ENCODE data around the gene EIF6. TPM values are rescaled to one million over a fixed set of nuclear protein-coding genes. Genes with fewer than 3 reads are reported as not detected.
A peak's percentile ranks its signal among the peaks of the same experiment; 100 is the strongest.

The EIF6 gene
- total and polyA plus RNA-seq, 2 of the 8 experiments (the other 6 are each of a cell fraction or from before 2014, with no cell fraction given), result 184 to 319 TPM

DNA sequence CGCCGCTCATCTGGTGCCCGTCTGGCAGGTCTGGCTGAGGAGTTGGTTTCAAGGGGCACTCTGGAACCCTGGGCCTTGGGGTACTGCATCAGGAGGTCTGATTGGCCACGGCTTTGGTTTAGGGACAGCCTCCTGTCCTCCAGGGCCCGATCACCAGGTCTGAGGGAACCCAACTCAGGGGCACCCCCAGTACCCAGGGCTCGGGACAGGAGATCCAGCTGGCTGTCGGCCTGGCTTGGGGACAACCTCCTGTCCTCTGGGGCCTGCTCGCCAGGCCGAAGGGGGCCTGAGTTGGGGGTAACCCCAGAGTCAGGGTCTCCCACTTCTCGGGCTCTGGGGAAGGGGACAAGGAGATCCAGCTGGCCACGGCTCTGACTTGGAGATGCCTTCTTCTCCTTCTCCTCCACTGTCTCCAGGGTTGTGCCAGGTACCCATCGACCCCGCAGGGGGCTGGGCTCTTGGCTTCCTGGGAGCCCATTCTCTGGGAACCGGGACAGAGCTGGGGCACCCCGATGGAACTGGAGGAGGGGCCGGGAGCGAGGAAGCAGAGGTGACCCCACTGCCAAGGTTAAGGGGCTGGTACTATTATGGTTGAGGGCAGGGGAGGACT lies 2.4 kb upstream of the EIF6 start:
- no peak overlapping the region for H2BK120ac ChIP-seq (replicated peaks; ENCODE audit: low read depth, low read length)
- no peaks in the 10 kb centered on the region for H3K27me3 ChIP-seq (replicated peaks in 1 of 4; ENCODE audit: control insufficient read depth in 3 of 4, extremely low read depth in 1 of 4, insufficient read depth in 3 of 4, low read length in 3 of 4)
- H3K4me3 ChIP-seq (ENCODE audit: extremely low read depth in 1 of 4, insufficient read depth in 2 of 4, low read depth in 3 of 4, low read length in 4 of 4), result no peak overlapping the region
- H3K27ac ChIP-seq (ENCODE audit: low read depth, low read length), result no peak overlapping the region
- no peak overlapping the region for H3K4me2 ChIP-seq (ENCODE audit: insufficient read depth in 1 of 2, low read depth in 2 of 2, low read length in 2 of 2)
- no peak overlapping the region for H2BK5ac ChIP-seq (ENCODE audit: low read depth, low read length)
- H3K4ac ChIP-seq (replicated peaks; ENCODE audit: insufficient read length, low read depth, low read length), result no peak overlapping the region
- no peak overlapping the region for H3K56ac ChIP-seq (replicated peaks; ENCODE audit: insufficient read length, low read depth, low read length)
- H3K36me3 ChIP-seq (ENCODE audit: control insufficient read depth in 2 of 4, insufficient read depth in 4 of 4, low read length in 3 of 4), result peaks cover 0 to 10% (median 3%) of the 10 kb centered on the region in 4 experiments; a peak in 4 of 8 replicates
- no peak overlapping the region for H4K91ac ChIP-seq (replicated peaks; ENCODE audit: insufficient read length, low read length)
- no peaks in the 10 kb centered on the region for H3K9me3 ChIP-seq (ENCODE audit: insufficient read depth in 2 of 2, low read depth in 1 of 2, low read length in 1 of 2)
- H2BK20ac ChIP-seq (ENCODE audit: low read length), result no peak overlapping the region
- H3K4me1 ChIP-seq (replicated peaks in 1 of 4; ENCODE audit: control insufficient read depth in 3 of 4, insufficient read depth in 4 of 4, low read length in 3 of 4), result peaks cover 3 to 8% (median 5%) of the 10 kb centered on the region in 4 experiments; a peak in 6 of 7 replicates
- H3K18ac ChIP-seq (ENCODE audit: extremely low read depth, low read length), result no peak overlapping the region
- no peak overlapping the region for H3K9ac ChIP-seq (replicated peaks in 1 of 4; ENCODE audit: extremely low read depth in 1 of 4, low read depth in 3 of 4, low read length in 3 of 4)
- peaks cover 8% of the 10 kb centered on the region for H3K23me2 ChIP-seq (ENCODE audit: low read depth, low read length)
- no peak overlapping the region for H3K14ac ChIP-seq (ENCODE audit: insufficient read length)
- H3K79me2 ChIP-seq (ENCODE audit: control insufficient read depth in 1 of 2, insufficient read depth in 2 of 2, low read length in 2 of 2), result peaks cover 9 to 22% of the 10 kb centered on the region in 2 experiments
- 89% methylated on average over 15 of the region's 17 CpGs; no CpG with 5 or more reads in 1 of the 2 experiments for WGBS, 2 experiments (ENCODE audit: extremely low coverage in 1 of 2, insufficient coverage in 1 of 2, insufficient read length in 1 of 2, insufficient replicate concordance in 2 of 2, low coverage in 1 of 2, low lambda C conversion rate in 2 of 2, missing lambda C conversion rate in 1 of 2)
- H2BK12ac ChIP-seq (ENCODE audit: low read depth, low read length), result no peak overlapping the region
- DNase-seq (ENCODE audit: low read depth in 1 of 2, low spot score in 2 of 2) (no peak), FAIRE-seq (no peak)
- peak overlapping the region; percentile 62 for H4K8ac ChIP-seq (ENCODE audit: extremely low read depth, insufficient read depth, low read length)
- no peak overlapping the region for H2BK15ac ChIP-seq (ENCODE audit: low read length)
- H4K5ac ChIP-seq (ENCODE audit: insufficient read length, low read depth, low read length), result no peak overlapping the region
- H2AK5ac ChIP-seq (ENCODE audit: low read depth, low read length), result no peak overlapping the region
- H2AFZ ChIP-seq (ENCODE audit: low read length), result no peak overlapping the region
- ChIA-PET POLR2A (ENCODE audit: partially characterized antibody) (interaction anchor here (1.6 to 5.7 kb wide), 2 partner anchors 8 to 11 kb away, joined by 3 to 39 read pairs; partner anchors contain the start of gene MMP24OS), CTCF (ENCODE audit: partially characterized antibody) (interaction anchor here (0.8 to 1.5 kb wide), 4 partner anchors 10 to 287 kb away, joined by 3 to 5 read pairs (median 3); no protein-coding TSS in a partner anchor)
- peaks cover 8% of the 10 kb centered on the region; the same call in 1 of the 2 replicates for H3K79me1 ChIP-seq (ENCODE audit: low read depth, low read length)
- TF ChIP-seq SIN3A (conservative IDR thresholded peaks at IDR 0.05 in 1 of 2, IDR thresholded peaks at IDR 0.05 in 1 of 2; ENCODE audit: low read depth in 1 of 2, low read length in 2 of 2) (no peak), SUZ12 (IDR thresholded peaks at IDR 0.05; ENCODE audit: low read length) (no peak), TCF12 (IDR thresholded peaks at IDR 0.05; ENCODE audit: low read depth, low read length) (no peak), POLR2AphosphoS5 (IDR thresholded peaks at IDR 0.05; ENCODE audit: low read depth, low read length) (no peak), JUN (IDR thresholded peaks at IDR 0.05; ENCODE audit: low read depth, low read length) (no peak), TBP (IDR thresholded peaks at IDR 0.05; ENCODE audit: low read depth, low read length) (no peak), KDM4A (IDR thresholded peaks at IDR 0.05; ENCODE audit: low read depth, low read length, severe bottlenecking) (no peak), SP2 (IDR thresholded peaks at IDR 0.05; ENCODE audit: low read length) (no peak), EP300 (IDR thresholded peaks at IDR 0.05; ENCODE audit: borderline replicate concordance in 1 of 2, low read depth in 2 of 2, low read length in 2 of 2) (no peak)
- TF ChIP-seq, protein P1, sequence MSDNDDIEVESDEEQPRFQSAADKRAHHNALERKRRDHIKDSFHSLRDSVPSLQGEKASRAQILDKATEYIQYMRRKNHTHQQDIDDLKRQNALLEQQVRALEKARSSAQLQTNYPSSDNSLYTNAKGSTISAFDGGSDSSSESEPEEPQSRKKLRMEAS (IDR thresholded peaks at IDR 0.05), result no peak
- peaks cover 0 to 2% of the 10 kb centered on the region in 2 experiments for H4K20me1 ChIP-seq (replicated peaks in 1 of 2; ENCODE audit: control insufficient read depth in 1 of 2, insufficient read depth in 2 of 2, low read length in 2 of 2)
- H3K23ac ChIP-seq (ENCODE audit: insufficient read length), result no peak overlapping the region

Measured in H1 (cell line).